ENCODE results near the gene FARSB. TPM values are rescaled to one million over a fixed set of nuclear protein-coding genes. Genes with fewer than 3 reads are reported as not detected.
A peak's percentile ranks its signal among the peaks of the same experiment; 100 is the strongest.
"Not testable (repeated sequence)": the region's sequence is repeated elsewhere in the genome, so short reads cannot be mapped to it uniquely, and the experiment has no call there.

The FARSB gene
- 48.9 and 53.4 TPM in 2 replicates for total RNA-seq

- intact Hi-C loops (cut with micrococcal nuclease) = loop anchor here (1.0 to 5.0 kb wide), 8 partner anchors 34 to 1931 kb away; partner anchors contain the start of genes AP1S3, CUL3 and MRPL44
- H3K27me3 Mint-ChIP-seq (ENCODE audit: insufficient read depth) = no peaks in the 10 kb centered on the region
- peaks cover 13% of the 10 kb centered on the region for H3K36me3 Mint-ChIP-seq (ENCODE audit: low read depth)
- no peaks in the 10 kb centered on the region for H3K9me3 Mint-ChIP-seq
- DNase-seq (ENCODE audit: low spot score) = peak; percentile 90
- H3K4me3 Mint-ChIP-seq = peak within 1 kb of the TSS; percentile 95
- H3K27ac Mint-ChIP-seq = peak within 1 kb of the TSS; percentile 87
- H3K4me1 Mint-ChIP-seq (ENCODE audit: low read depth) = peaks cover 36% of the 10 kb centered on the region
These were observed at the start of gene FARSB for GRCh38 chr2:222655787-222656525. FARSB (minus strand) TSS chr2:222656092; CDS start chr2:222656073, 19 bp downstream.

DNA sequence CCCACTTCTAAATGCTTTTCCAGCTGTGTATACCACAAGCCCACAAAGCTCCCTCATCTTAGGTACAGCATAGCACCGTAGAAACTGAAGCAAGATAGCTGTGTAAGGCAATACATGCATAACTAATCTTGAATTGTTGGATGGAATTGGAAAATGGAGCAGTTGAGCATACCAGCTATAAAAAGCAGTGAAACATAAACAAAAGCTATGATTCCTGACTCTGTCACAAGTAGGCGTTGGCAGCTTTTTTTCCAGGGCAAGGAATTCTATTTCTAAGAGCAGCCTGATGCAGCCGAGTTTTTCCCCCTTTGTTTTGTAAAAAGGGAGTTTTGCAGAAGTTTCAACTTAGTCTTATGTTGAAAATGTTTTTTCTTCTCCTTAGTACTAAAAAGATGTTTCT, 48.0 kb upstream of the FARSB start:
- DNase-seq (ENCODE audit: low spot score) = no peak
- H3K9me3 Mint-ChIP-seq = no peaks in the 10 kb centered on the region
- intact Hi-C loops (cut with micrococcal nuclease) = no loop called here
- H3K27me3 Mint-ChIP-seq (ENCODE audit: insufficient read depth) = peaks cover 32% of the 10 kb centered on the region
- no peaks in the 10 kb centered on the region for H3K36me3 Mint-ChIP-seq (ENCODE audit: low read depth)
- peaks cover 22% of the 10 kb centered on the region for H3K4me1 Mint-ChIP-seq (ENCODE audit: low read depth)
- no peak overlapping the region for H3K27ac Mint-ChIP-seq
- H3K4me3 Mint-ChIP-seq = no peak overlapping the region

- H3K27me3 Mint-ChIP-seq (ENCODE audit: insufficient read depth) = peaks cover 35% of the 10 kb centered on the region
- intact Hi-C loops (cut with micrococcal nuclease) = no loop called here
- no peaks in the 10 kb centered on the region for H3K9me3 Mint-ChIP-seq
- H3K36me3 Mint-ChIP-seq (ENCODE audit: low read depth) = no peaks in the 10 kb centered on the region
- H3K4me1 Mint-ChIP-seq (ENCODE audit: low read depth) = peaks cover 22% of the 10 kb centered on the region
- H3K4me3 Mint-ChIP-seq = no peak overlapping the region
- no peak for DNase-seq (ENCODE audit: low spot score)
- H3K27ac Mint-ChIP-seq = no peak overlapping the region
These were observed 47.2 kb upstream of the FARSB start for GRCh38 chr2:222703091-222703490.

- peaks cover 40% of the 10 kb centered on the region for H3K27me3 Mint-ChIP-seq (ENCODE audit: insufficient read depth)
- H3K4me1 Mint-ChIP-seq (ENCODE audit: low read depth) = peaks cover 18% of the 10 kb centered on the region
- intact Hi-C loops (cut with micrococcal nuclease) = no loop called here
- no peak overlapping the region for H3K27ac Mint-ChIP-seq
- H3K4me3 Mint-ChIP-seq = no peak overlapping the region
- H3K9me3 Mint-ChIP-seq = no peaks in the 10 kb centered on the region
- H3K36me3 Mint-ChIP-seq (ENCODE audit: low read depth) = no peaks in the 10 kb centered on the region
- DNase-seq (ENCODE audit: low spot score) = no peak
These were observed 45.8 kb upstream of the FARSB start for GRCh38 chr2:222701721-222702131.

DNA sequence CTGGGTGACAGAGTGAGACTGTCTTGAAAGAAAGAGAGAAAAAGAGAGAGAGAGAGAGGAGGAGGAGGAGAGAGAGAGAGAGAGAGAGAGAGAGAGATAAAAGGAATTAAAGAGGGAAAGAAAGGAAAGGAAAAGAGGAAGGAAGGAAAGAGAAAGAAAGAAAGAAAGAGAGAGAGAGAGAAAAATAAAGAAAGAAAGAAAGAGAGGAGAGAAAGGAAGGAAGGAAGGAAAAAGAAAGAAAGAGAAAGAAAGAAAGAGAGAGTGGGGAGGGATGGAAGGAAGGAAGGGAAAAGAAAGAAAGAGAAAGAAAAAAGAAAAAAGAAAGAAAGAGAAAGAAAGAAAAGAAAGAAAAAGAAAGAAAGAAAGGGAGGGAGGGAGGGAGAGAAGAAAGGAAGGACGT, 45.3 kb upstream of the FARSB start:
- intact Hi-C loops (cut with micrococcal nuclease) = no loop called here
- peaks cover 45% of the 10 kb centered on the region for H3K27me3 Mint-ChIP-seq (ENCODE audit: insufficient read depth)
- peaks cover 18% of the 10 kb centered on the region for H3K4me1 Mint-ChIP-seq (ENCODE audit: low read depth)
- no peak overlapping the region for H3K27ac Mint-ChIP-seq
- no peaks in the 10 kb centered on the region for H3K9me3 Mint-ChIP-seq
- H3K4me3 Mint-ChIP-seq = peak overlapping the region; percentile 65
- H3K36me3 Mint-ChIP-seq (ENCODE audit: low read depth) = no peaks in the 10 kb centered on the region
- no peak for DNase-seq (ENCODE audit: low spot score)

DNA sequence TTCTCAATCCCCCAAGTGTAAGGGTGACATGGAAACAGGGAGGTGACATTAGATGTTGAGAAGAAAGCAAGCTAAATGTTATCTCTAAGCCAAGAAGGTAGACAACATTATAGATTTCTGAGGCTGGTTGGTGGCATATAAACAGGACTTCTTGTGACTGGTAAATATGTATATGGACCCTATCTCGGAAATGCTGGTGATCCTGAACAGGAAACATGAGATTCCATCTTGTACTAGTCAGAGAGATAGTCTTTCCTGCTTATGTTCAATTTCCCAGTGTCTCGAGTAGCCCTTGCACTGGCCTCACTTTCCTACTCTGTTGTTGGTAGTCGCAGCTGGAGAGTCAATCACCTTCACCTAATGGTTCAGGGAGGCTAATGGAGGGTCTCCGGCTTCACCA, 42.4 kb upstream of the FARSB start:
- intact Hi-C loops (cut with micrococcal nuclease) = no loop called here
- no peak for DNase-seq (ENCODE audit: low spot score)
- Mint-ChIP-seq H3K36me3 (ENCODE audit: low read depth) (no peaks in the 10 kb centered on the region), H3K27ac (no peak overlapping the region), H3K9me3 (no peaks in the 10 kb centered on the region), H3K4me3 (no peak overlapping the region), H3K27me3 (ENCODE audit: insufficient read depth) (peaks cover 39% of the 10 kb centered on the region), H3K4me1 (ENCODE audit: low read depth) (peaks cover 18% of the 10 kb centered on the region)

GRCh38 chr2:222693837-222694236, 37.9 kb upstream of the FARSB start:
- intact Hi-C loops (cut with micrococcal nuclease) = loop anchor here (1.0 to 5.0 kb wide), 3 partner anchors 168 to 377 kb away; partner anchors contain the start of gene ACSL3
- no peak for DNase-seq (ENCODE audit: low spot score)
- H3K27me3 Mint-ChIP-seq (ENCODE audit: insufficient read depth) = peaks cover 23% of the 10 kb centered on the region
- H3K4me1 Mint-ChIP-seq (ENCODE audit: low read depth) = peaks cover 5% of the 10 kb centered on the region
- no peak overlapping the region for H3K27ac Mint-ChIP-seq
- no peaks in the 10 kb centered on the region for H3K9me3 Mint-ChIP-seq
- no peaks in the 10 kb centered on the region for H3K36me3 Mint-ChIP-seq (ENCODE audit: low read depth)
- H3K4me3 Mint-ChIP-seq = no peak overlapping the region

DNA sequence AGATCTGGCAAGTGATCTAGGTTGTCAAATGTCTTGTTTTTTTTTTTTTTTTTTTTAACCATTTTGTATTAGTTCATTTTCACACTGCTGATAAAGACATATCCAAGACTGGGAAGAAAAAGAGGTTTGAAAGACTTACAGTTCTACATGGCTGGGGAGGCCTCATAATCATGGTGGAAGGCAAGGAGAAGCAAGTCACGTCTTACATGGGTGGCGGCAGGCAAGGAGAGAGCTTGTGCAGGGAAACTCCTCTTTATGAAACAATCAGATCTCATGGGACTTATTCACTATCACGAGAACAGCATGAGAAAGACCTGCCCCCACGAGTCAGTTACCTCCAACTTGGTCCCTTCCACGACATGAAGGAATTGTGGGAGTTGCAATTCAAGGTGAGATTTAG, 37.5 kb upstream of the FARSB start:
- peaks cover 19% of the 10 kb centered on the region for H3K27me3 Mint-ChIP-seq (ENCODE audit: insufficient read depth)
- H3K36me3 Mint-ChIP-seq (ENCODE audit: low read depth); H3K9me3 Mint-ChIP-seq; DNase-seq (ENCODE audit: low spot score); H3K4me3 Mint-ChIP-seq; H3K27ac Mint-ChIP-seq; H3K4me1 Mint-ChIP-seq (ENCODE audit: low read depth): not testable (repeated sequence)
- intact Hi-C loops (cut with micrococcal nuclease) = loop anchor here (5.0 kb wide), 2 partner anchors 169 to 376 kb away; partner anchors contain the start of gene ACSL3

GRCh38 chr2:222690564-222691200, 34.8 kb upstream of the FARSB start:
- peaks cover 8% of the 10 kb centered on the region for H3K27me3 Mint-ChIP-seq (ENCODE audit: insufficient read depth)

DNA sequence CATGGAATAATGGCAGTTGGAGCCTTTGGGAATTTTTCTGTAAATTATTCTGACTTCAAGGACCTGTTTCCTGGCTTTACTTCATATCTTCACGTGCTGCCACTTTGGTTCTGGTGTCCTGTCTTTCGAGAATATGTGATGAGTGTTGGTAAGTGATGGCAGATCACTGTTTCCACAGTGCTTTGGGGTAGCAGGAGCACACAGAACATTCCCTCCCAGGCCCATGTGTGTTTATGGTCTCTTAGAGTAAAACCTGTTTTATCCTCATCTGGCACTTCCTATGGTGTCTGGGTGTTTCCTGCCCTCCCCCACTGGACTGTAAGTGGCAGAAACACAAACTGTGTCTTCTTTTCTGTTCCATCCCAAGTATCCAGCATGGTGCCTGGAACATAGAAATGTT, 33.4 kb upstream of the FARSB start:
- Mint-ChIP-seq H3K9me3 (no peaks in the 10 kb centered on the region), H3K4me1 (ENCODE audit: low read depth) (peaks cover 5% of the 10 kb centered on the region), H3K27ac (no peak overlapping the region), H3K4me3 (no peak overlapping the region), H3K36me3 (ENCODE audit: low read depth) (no peaks in the 10 kb centered on the region), H3K27me3 (ENCODE audit: insufficient read depth) (peaks cover 8% of the 10 kb centered on the region)
- no peak for DNase-seq (ENCODE audit: low spot score)
- intact Hi-C loops (cut with micrococcal nuclease) = no loop called here

More at GRCh38 chr2:222690564-222691200, 34.8 kb upstream of the FARSB start:
- no peaks in the 10 kb centered on the region for H3K36me3 Mint-ChIP-seq (ENCODE audit: low read depth)
- H3K4me1 Mint-ChIP-seq (ENCODE audit: low read depth) = peaks cover 5% of the 10 kb centered on the region
- intact Hi-C loops (cut with micrococcal nuclease) = loop anchor here (1.0 to 5.0 kb wide), 6 partner anchors 18 to 373 kb away; partner anchors contain the start of genes ACSL3 and FARSB
- H3K9me3 Mint-ChIP-seq = no peaks in the 10 kb centered on the region
- DNase-seq (ENCODE audit: low spot score) = peak; percentile 59
- no peak overlapping the region for H3K27ac Mint-ChIP-seq
- no peak overlapping the region for H3K4me3 Mint-ChIP-seq

GRCh38 chr2:222688917-222689316, 33.0 kb upstream of the FARSB start:
- Mint-ChIP-seq H3K4me3 (no peak overlapping the region), H3K27ac (no peak overlapping the region), H3K36me3 (ENCODE audit: low read depth) (no peaks in the 10 kb centered on the region), H3K4me1 (ENCODE audit: low read depth) (peaks cover 5% of the 10 kb centered on the region), H3K9me3 (no peaks in the 10 kb centered on the region), H3K27me3 (ENCODE audit: insufficient read depth) (peaks cover 8% of the 10 kb centered on the region)
- DNase-seq (ENCODE audit: low spot score) = no peak
- intact Hi-C loops (cut with micrococcal nuclease) = no loop called here

- Mint-ChIP-seq H3K27ac (no peak overlapping the region), H3K4me1 (ENCODE audit: low read depth) (peaks cover 5% of the 10 kb centered on the region), H3K9me3 (no peaks in the 10 kb centered on the region), H3K4me3 (no peak overlapping the region), H3K27me3 (ENCODE audit: insufficient read depth) (peaks cover 14% of the 10 kb centered on the region), H3K36me3 (ENCODE audit: low read depth) (no peaks in the 10 kb centered on the region)
- intact Hi-C loops (cut with micrococcal nuclease) = no loop called here
- DNase-seq (ENCODE audit: low spot score) = no peak
These were observed 30.3 kb upstream of the FARSB start for GRCh38 chr2:222686086-222686750.

- H3K36me3 Mint-ChIP-seq (ENCODE audit: low read depth) = no peaks in the 10 kb centered on the region
- no peak overlapping the region for H3K4me3 Mint-ChIP-seq
- DNase-seq (ENCODE audit: low spot score) = no peak
- H3K27me3 Mint-ChIP-seq (ENCODE audit: insufficient read depth) = peaks cover 19% of the 10 kb centered on the region
- H3K9me3 Mint-ChIP-seq = no peaks in the 10 kb centered on the region
- no peaks in the 10 kb centered on the region for H3K4me1 Mint-ChIP-seq (ENCODE audit: low read depth)
- intact Hi-C loops (cut with micrococcal nuclease) = no loop called here
- no peak overlapping the region for H3K27ac Mint-ChIP-seq
These were observed 27.9 kb upstream of the FARSB start for GRCh38 chr2:222683805-222684204.

Data from activated T-helper 1 cell treated with anti-CD3 and anti-CD28 coated beads, Interleukin-12 subunit alpha, Interleukin-12 subunit beta, Interleukin-2, Interleukin-4 antibody, amounts not matched to agents 30 ng/mL and 10 ng/mL and 1 ng/mL, durations not matched to agents 14 hours and 24 hours and 36 hours (primary cell).